HG02588 (cell line): ENCODE data around the gene CACNA1I.
"Not testable (repeated sequence)": the region's sequence is repeated elsewhere in the genome, so short reads cannot be mapped to it uniquely, and the experiment has no call there.

Source experiments
- ATAC-seq: cut with Tn5 transposase; IDR thresholded peaks from one replicate; pipeline ENCODE4 v1.9.1; 2021; ENCODE audit warnings: mild to moderate bottlenecking, moderate library complexity; ENCODE audit not compliant: unreplicated experiment

Gene CACNA1I

GRCh38 chr22:39731481-39731880 is 160.9 kb downstream of the CACNA1I start:
- no peak for ATAC-seq

GRCh38 chr22:39731881-39732555 is 161.5 kb downstream of the CACNA1I start:
- no peak for ATAC-seq

- no peak for ATAC-seq
Observed at GRCh38 chr22:39732625-39733024, 162.1 kb downstream of the CACNA1I start.

GRCh38 chr22:39733191-39733590 is 162.6 kb downstream of the CACNA1I start:
- no peak for ATAC-seq

GRCh38 chr22:39734046-39734445 is 163.5 kb downstream of the CACNA1I start:
- not testable (repeated sequence) for ATAC-seq

GRCh38 chr22:39734866-39735265 is 164.3 kb downstream of the CACNA1I start:
- ATAC-seq = no peak

- ATAC-seq = no peak
Observed at GRCh38 chr22:39735776-39736175, 165.2 kb downstream of the CACNA1I start.

GRCh38 chr22:39738746-39739145 is 168.2 kb downstream of the CACNA1I start:
- ATAC-seq = no peak
